ENCODE results near the gene CD276.

DNA sequence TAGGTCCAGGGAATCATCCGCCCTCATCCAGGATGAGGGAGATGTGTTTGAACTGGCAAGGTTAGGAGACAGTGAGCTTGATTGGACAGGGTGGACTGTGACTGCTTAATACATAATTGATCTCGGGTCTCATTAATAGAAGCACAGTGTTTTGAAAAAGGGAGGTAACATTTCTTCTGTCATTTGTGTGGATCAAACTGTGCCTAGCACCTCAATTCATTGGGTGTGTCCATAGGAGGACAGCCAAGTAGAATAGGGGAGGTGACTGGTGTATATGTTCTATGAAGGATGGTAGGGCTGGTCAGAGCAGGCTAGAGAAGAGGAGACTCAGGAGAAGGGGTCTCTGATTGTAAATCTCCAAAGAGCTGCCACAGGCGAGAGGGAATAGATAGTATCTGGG, 71.8 kb downstream of the CD276 start:
- TF ChIP-seq CTCF (IDR thresholded peaks at IDR 0.05) (no peak), POLR2A (IDR thresholded peaks at IDR 0.05) (no peak)
